Panc1 (cell line): ENCODE data around the gene ERVV-1. TPM values are rescaled to one million over a fixed set of nuclear protein-coding genes. Genes with fewer than 3 reads are reported as not detected.

Experiments used
- ATAC-seq: fragments of 200-7000 bp; cut with Tn5 transposase; 2 replicates; pipeline ENCODE4 v1.9.1; 2020; ENCODE audit warnings: mild to moderate bottlenecking, moderate library complexity
- BruUV-seq: library from RNA; stranded (reverse); fragments of 400-500 nt; replicated peaks from 2 replicates; lab custom pipeline; 2021; lab: Mats Ljungman, UMichigan
- CTCF ChIA-PET: fragments of 300-600 bp; sonication (Branson Sonifier 250); formaldehyde crosslinking; loops from one replicate; lab custom pipeline; 2022; ENCODE audit warnings: antibody characterized with exemption; lab: Charles Lee
- POLR2A ChIA-PET: fragments of 300-600 bp; sonication (Branson Sonifier 250); formaldehyde crosslinking; loops from one replicate; lab custom pipeline; 2022; ENCODE audit warnings: antibody characterized with exemption; lab: Charles Lee
- DNase-seq: peaks from one replicate; pipeline ENCODE4 v3.0.0-alpha.2; 2010; ENCODE audit warnings: low read depth, low spot score
- H3K27ac ChIP-seq: 2 replicates; pipeline ENCODE4 v1.5.1; 2011; ENCODE audit warnings: mild to moderate bottlenecking, low read length, inconsistent platforms
- H3K27me3 ChIP-seq: fragments of 200-500 bp; sonication (Bioruptor generic); 2 replicates; pipeline ENCODE4 v1.6.0; 2014; ENCODE audit warnings: low read length, inconsistent platforms; ENCODE audit not compliant: control insufficient read depth, insufficient read depth
- H3K36me3 ChIP-seq: fragments of 200-500 bp; sonication (Bioruptor generic); 2 replicates; pipeline ENCODE4 v1.5.1; 2014; ENCODE audit warnings: inconsistent platforms, mild to moderate bottlenecking, low read length, moderate library complexity; ENCODE audit not compliant: control insufficient read depth, insufficient read depth
- H3K4me1 ChIP-seq: 2 replicates; pipeline ENCODE4 v1.5.1; 2011; ENCODE audit warnings: inconsistent platforms, mild to moderate bottlenecking, low read length, moderate library complexity; ENCODE audit not compliant: control insufficient read depth, insufficient read depth
- H3K4me3 ChIP-seq, 2 experiments: 2 replicates each; pipeline ENCODE4 v1.5.1; 2011 to 2012; ENCODE audit warnings: low read depth in 2 of 2, low read length in 2 of 2, mild to moderate bottlenecking in 2 of 2, inconsistent platforms in 1 of 2, moderate library complexity in 1 of 2
- H3K9me3 ChIP-seq: fragments of 200-500 bp; sonication (Bioruptor generic); 2 replicates; pipeline ENCODE4 v1.5.1; 2014; ENCODE audit warnings: low read depth, mild to moderate bottlenecking, inconsistent platforms, low read length, moderate library complexity; ENCODE audit not compliant: control insufficient read depth, insufficient read depth
- CTCF ChIP-seq: fragments of 450-650 bp; IDR thresholded peaks from 2 replicates; pipeline ENCODE4 v1.5.1; 2017; ENCODE audit warnings: mild to moderate bottlenecking
- POLR2AphosphoS5 ChIP-seq: IDR thresholded peaks from 2 replicates; pipeline ENCODE4 v1.6.1; 2012; ENCODE audit warnings: mild to moderate bottlenecking, low read depth, low read length, moderate library complexity
- REST ChIP-seq, 2 experiments: IDR thresholded peaks; 2 replicates each; pipeline ENCODE4 v1.6.1; 2011 to 2012; ENCODE audit warnings: low read depth in 2 of 2, control low read depth in 1 of 2, low read length in 1 of 2, mild to moderate bottlenecking in 1 of 2, moderate library complexity in 1 of 2; ENCODE audit not compliant: insufficient read depth in 1 of 2
- SIN3A ChIP-seq: IDR thresholded peaks from 2 replicates; pipeline ENCODE4 v1.6.1; 2012; ENCODE audit warnings: low read depth, mild to moderate bottlenecking, low read length, moderate library complexity, borderline replicate concordance; ENCODE audit not compliant: insufficient read depth
- TCF7L2 ChIP-seq: IDR thresholded peaks from 2 replicates; pipeline ENCODE4 v1.6.1; 2011; ENCODE audit warnings: mild to moderate bottlenecking, low read depth, low read length, inconsistent platforms
- in situ Hi-C: cut with HindIII; loops from 2 replicates; pipeline ENCODE4 v1.10.0; 2016; ENCODE audit warnings: low sequenced_read_pairs, low pct_unique_long_range_greater_than_20kb
- intact Hi-C: fragments of 100-400 bp; cut with micrococcal nuclease; formaldehyde crosslinking; loops from one replicate; pipeline ENCODE4 v1.10.0; 2022; ENCODE audit not compliant: unreplicated experiment
- total RNA-seq: library from RNA; stranded (reverse); gene quantifications from one replicate; pipeline ENCODE4 v1.2.1, GENCODE V29; 2021; ENCODE audit not compliant: unreplicated experiment

The ERVV-1 gene
- total RNA-seq, 1 experiment from 2014 or later = not detected

DNA sequence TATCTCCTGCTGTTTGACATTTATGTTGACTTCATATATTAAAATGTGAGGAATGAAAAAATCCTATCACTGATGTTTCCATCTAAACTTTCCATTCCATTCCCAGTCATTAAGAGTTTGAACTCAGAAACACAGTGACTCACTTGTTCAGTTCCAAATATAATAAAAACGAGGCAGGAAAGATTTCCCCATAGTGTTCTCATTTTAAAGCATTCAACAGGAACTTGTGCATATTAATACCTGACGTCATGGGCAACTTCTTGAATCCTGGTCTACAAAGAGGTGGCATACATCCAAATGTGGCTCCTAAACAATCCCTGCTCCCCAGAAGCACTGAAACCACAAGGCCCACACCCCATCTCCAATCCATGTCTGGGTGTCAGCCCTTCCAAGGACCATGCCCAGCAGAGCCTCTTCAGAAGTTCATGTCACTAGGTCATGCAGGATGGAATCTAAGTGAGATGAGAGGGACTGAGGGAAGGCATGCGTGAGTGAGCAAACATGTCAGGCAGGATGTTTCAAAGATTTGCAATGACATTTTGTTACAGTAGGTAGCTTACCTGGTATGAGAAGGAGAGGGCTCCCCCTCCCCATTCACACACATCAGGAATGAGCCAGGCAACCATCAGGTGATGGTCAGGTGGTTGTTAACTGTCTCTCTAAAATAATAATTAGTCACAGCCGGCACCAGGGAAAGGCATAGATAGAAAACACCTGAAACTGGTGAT lies 21.4 kb downstream of the ERVV-1 start:
- CTCF ChIA-PET = no interaction called here
- DNase-seq = no peak
- H3K4me1 ChIP-seq = no peaks in the 10 kb centered on the region
- H3K36me3 ChIP-seq = no peaks in the 10 kb centered on the region
- H3K27me3 ChIP-seq = no peaks in the 10 kb centered on the region
- intact Hi-C loops (no loop called here), in situ Hi-C loops (no loop called here)
- H3K4me3 ChIP-seq = no peak overlapping the region
- BruUV-seq = no TSS peak
- TF ChIP-seq SIN3A (no peak), TCF7L2 (no peak), CTCF (no peak), POLR2AphosphoS5 (no peak), REST (IDR thresholded peaks at IDR 0.05; ENCODE audit: insufficient read depth in 1 of 2, low read depth in 2 of 2, low read length in 1 of 2) (no peak)
- H3K27ac ChIP-seq = no peak overlapping the region
- POLR2A ChIA-PET = no interaction called here
- no peak for ATAC-seq
- H3K9me3 ChIP-seq = no peaks in the 10 kb centered on the region; the same call in 1 of the 2 replicates

GRCh38 chr19:53037101-53038097 lies 23.7 kb downstream of the ERVV-1 start:
- ChIA-PET CTCF (no interaction called here), POLR2A (no interaction called here)
- H3K36me3 ChIP-seq = no peaks in the 10 kb centered on the region
- TF ChIP-seq REST (IDR thresholded peaks at IDR 0.05; ENCODE audit: insufficient read depth in 1 of 2, low read depth in 2 of 2, low read length in 1 of 2) (no peak), CTCF (no peak), POLR2AphosphoS5 (no peak), SIN3A (no peak), TCF7L2 (no peak)
- no peaks in the 10 kb centered on the region for H3K27me3 ChIP-seq
- no peaks in the 10 kb centered on the region; the same call in 1 of the 2 replicates for H3K9me3 ChIP-seq
- H3K4me1 ChIP-seq = no peaks in the 10 kb centered on the region
- no TSS peak for BruUV-seq
- intact Hi-C loops = no loop called here
- no peak overlapping the region for H3K27ac ChIP-seq
- in situ Hi-C loops = no loop called here
- H3K4me3 ChIP-seq = peak overlapping the region in 1 of 2 experiments; percentile 4; a peak in 1 of 4 replicates
- no peak for DNase-seq
- ATAC-seq = no peak
